GM13977 (cell line): ENCODE data around the gene KAZN.

Experiments
- DNase-seq: peaks from one replicate; pipeline ENCODE4 v3.0.0; 2012; ENCODE audit warnings: low spot score
- in situ Hi-C: fragments of 300-500 bp; cut with MboI; formaldehyde crosslinking; loops from one replicate; pipeline ENCODE4 v1.12.0; 2022; ENCODE audit warnings: low sequenced_read_pairs, low pct_unique_long_range_greater_than_20kb, mixed read lengths, inconsistent platforms; ENCODE audit not compliant: unreplicated experiment
- TF ChIP-seq, protein P1 (sequence below): IDR thresholded peaks from 2 replicates; pipeline ENCODE4 v1.5.1; 2012; ENCODE audit warnings: mild to moderate bottlenecking, control low read depth; ENCODE audit not compliant: insufficient read depth; ENCODE audit errors: extremely low read depth, missing control alignments

The KAZN gene

DNA sequence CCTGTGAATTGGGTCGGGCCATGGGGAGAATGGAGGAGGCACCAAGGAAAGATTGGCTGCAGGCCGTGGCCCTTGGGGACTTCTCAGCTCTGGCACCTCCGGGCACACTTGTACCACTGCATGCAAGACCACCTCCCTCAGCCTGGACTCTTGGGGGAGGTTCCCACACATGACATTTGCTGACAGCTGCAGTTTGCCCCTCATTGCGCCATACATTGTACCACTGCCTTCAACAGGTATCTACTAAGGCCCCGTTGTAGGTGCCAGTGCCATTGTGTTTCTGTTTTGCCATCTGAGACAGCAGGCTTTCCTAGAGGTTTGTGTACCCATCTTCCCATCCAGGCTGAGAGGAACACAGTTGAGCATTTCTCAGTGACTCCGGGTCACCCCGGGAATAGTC, 395.7 kb downstream of the KAZN start:
- in situ Hi-C loops = no loop called here
- TF ChIP-seq, protein P1, sequence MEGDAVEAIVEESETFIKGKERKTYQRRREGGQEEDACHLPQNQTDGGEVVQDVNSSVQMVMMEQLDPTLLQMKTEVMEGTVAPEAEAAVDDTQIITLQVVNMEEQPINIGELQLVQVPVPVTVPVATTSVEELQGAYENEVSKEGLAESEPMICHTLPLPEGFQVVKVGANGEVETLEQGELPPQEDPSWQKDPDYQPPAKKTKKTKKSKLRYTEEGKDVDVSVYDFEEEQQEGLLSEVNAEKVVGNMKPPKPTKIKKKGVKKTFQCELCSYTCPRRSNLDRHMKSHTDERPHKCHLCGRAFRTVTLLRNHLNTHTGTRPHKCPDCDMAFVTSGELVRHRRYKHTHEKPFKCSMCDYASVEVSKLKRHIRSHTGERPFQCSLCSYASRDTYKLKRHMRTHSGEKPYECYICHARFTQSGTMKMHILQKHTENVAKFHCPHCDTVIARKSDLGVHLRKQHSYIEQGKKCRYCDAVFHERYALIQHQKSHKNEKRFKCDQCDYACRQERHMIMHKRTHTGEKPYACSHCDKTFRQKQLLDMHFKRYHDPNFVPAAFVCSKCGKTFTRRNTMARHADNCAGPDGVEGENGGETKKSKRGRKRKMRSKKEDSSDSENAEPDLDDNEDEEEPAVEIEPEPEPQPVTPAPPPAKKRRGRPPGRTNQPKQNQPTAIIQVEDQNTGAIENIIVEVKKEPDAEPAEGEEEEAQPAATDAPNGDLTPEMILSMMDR = no peak
- DNase-seq = no peak

DNA sequence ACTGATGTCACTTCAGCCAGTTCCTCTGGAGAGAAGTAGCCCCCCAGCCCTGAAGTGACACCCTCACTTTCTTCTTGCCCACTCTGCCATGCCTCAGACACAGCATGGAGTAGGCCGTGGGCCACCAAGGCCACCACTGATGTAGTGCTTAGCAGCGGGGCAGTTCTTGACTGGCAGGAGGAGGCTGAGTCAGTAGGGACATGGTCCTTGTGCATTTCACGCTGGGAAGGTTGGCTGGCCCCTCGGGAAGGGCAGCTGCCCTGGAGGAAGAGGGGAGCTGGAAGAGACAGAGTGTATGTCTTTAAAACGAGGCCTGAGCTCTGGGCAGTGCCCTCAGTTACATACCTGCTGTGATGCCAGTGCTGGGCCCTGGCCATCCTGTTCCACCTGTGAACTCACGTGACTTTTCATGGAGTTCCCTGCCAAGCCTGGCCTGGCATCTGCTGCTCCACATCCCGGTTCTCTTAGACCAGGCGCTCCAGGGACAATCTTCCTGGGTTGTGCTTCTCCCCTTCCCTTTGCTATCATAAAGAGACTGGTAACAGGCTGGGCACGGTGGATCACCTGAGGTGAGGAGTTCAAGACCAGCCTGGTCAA, 396.5 kb downstream of the KAZN start:
- in situ Hi-C loops = no loop called here
- DNase-seq = no peak
- TF ChIP-seq, protein P1 = no peak

DNA sequence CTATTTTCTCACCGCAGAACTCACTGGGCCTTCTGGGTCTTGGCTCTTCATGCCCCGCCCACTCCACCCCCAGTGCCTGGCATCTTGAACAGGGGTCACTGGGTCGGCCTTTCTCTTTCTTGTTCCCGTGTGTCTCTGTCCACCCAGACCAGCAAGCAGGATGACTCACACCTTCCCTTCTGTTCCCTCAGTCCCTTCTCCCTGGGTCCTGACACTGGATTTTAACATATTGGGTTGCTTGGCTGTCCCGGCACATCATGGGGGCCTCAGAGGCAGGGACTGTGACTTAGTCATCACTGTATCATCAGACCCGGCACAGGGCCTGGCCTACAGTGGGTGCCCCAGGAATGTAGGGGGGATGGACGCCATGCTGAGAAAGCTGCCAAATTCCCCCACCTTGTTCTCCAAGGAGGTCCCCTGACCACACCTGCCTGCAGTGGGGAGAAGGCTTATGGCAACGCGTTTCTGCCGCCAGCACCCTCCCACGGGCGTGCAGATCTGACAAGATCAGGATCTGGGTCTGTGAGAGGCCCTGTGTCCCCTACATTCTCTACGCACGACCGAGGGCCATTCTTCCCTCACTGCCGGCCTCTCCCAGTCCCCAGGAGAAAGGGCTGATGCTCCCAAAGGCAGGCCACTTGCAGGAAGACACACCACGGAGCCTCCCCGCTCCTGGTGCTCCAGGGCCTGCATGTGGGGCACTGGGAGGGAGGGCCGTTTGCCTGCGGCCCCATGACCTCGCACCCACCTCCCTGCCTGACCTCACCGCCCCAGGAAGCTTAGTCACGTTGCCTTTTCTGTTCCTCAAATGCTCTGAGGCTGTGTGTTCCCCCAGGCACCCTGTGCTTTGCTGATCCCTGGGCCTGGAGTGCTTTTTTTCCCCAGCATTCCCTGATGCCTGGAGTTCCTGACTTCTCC, 397.9 kb downstream of the KAZN start:
- DNase-seq = no peak
- TF ChIP-seq, protein P1 = no peak
- in situ Hi-C loops = no loop called here

- TF ChIP-seq, protein P1 = no peak
- in situ Hi-C loops = no loop called here
- no peak for DNase-seq
Observed at GRCh38 chr1:14997646-14998276, 399.3 kb downstream of the KAZN start.

GRCh38 chr1:14999441-14999840, 401.0 kb downstream of the KAZN start:
- TF ChIP-seq, protein P1 = no peak
- in situ Hi-C loops = no loop called here
- DNase-seq = no peak

DNA sequence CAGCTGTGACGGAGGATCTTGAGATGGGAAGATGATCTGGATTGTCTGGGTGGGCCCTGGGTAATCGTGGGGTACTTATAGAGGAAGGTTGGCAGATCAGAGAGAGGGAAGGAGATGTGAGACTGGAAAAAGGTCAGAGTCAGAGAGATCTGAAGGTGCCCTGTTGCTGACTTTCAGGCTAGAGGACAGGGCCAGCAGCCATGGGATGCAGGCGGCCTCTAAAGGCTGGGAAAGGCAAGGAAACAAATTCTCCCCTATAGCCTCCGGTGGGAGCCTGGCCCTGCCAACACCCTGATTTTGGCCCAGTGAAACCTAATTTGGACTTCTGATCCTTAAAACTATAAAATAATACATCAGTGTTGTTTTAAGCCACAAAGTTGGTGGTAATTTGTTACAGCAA, 401.5 kb downstream of the KAZN start:
- DNase-seq = no peak
- TF ChIP-seq, protein P1 = no peak
- in situ Hi-C loops = no loop called here
